K562 (cell line): ENCODE results near the gene ID2. TPM values are rescaled to one million over a fixed set of nuclear protein-coding genes. Genes with fewer than 3 reads are reported as not detected.

Source experiments
- ATAC-seq: fragments of 200-7000 bp; cut with Tn5 transposase; 3 replicates; pipeline ENCODE4 v1.9.1; 2020; ENCODE audit warnings: moderate library complexity
- BruUV-seq: library from RNA; stranded (reverse); fragments of 400-500 nt; replicated peaks from 2 replicates; lab custom pipeline; 2021; lab: Mats Ljungman, UMichigan
- CTCF ChIA-PET: fragments of 300-600 bp; formaldehyde crosslinking; extraction: SDS; loops from one replicate; lab custom pipeline; 2021; ENCODE audit warnings: low intra/inter-chr PET ratio; lab: Yijun Ruan, JAX
- POLR2A ChIA-PET: fragments of 300-600, 350-650 bp; sonication (Branson Sonifier 250); formaldehyde crosslinking; extraction: SDS; loops from one replicate; lab custom pipeline; 2021; ENCODE audit warnings: antibody characterized with exemption, inconsistent platforms; lab: Yijun Ruan, JAX
- DNase-seq, 4 experiments: peaks; one replicate each; pipeline versions ENCODE4 v3.0.0 to v3.0.0-alpha.2; 2011 to 2018; ENCODE audit warnings: low spot score in 3 of 4, mixed read lengths in 3 of 4; ENCODE audit errors: extremely low read depth in 1 of 4
- FAIRE-seq: peaks from 2 replicates; lab custom pipeline; 2011; peaks lifted over from hg19 to GRCh38; lab: Jason Lieb, UNC
- H2AFZ ChIP-seq: 2 replicates; pipeline ENCODE4 v1.6.0; 2011; ENCODE audit warnings: low read depth, low read length, control low read depth, inconsistent platforms
- H3K27ac ChIP-seq: fragments of 200-600 bp; 3 replicates; pipeline ENCODE4 v1.8.0; 2011; ENCODE audit warnings: low read depth, mild to moderate bottlenecking, control low read depth, inconsistent platforms, low read length, moderate library complexity, mixed read lengths; ENCODE audit errors: extremely low read depth
- H3K27me3 ChIP-seq, 2 experiments: fragments of 300-600 bp in 1 of 2; 2 replicates in 1 of 2; 3 replicates in 1 of 2; pipeline versions ENCODE4 v1.6.0 to v1.8.0; 2011; ENCODE audit warnings: inconsistent platforms in 2 of 2, low read length in 2 of 2, mild to moderate bottlenecking in 1 of 2, mixed read lengths in 1 of 2, moderate library complexity in 1 of 2; ENCODE audit not compliant: control insufficient read depth in 2 of 2, insufficient read depth in 2 of 2
- H3K36me3 ChIP-seq: fragments of 300-600 bp; 3 replicates; pipeline ENCODE4 v1.8.0; 2011; ENCODE audit warnings: mild to moderate bottlenecking, low read length, inconsistent platforms; ENCODE audit not compliant: control insufficient read depth, insufficient read depth
- H3K4me1 ChIP-seq, 2 experiments: fragments of 200-600 bp in 1 of 2; replicated peaks in 1 of 2; 2 replicates in 1 of 2; 3 replicates in 1 of 2; pipeline versions ENCODE4 v1.5.1 to v1.8.0; 2011; ENCODE audit warnings: inconsistent platforms in 2 of 2, low read length in 2 of 2, mild to moderate bottlenecking in 1 of 2, mixed read lengths in 1 of 2, moderate library complexity in 1 of 2; ENCODE audit not compliant: control insufficient read depth in 2 of 2, insufficient read depth in 2 of 2
- H3K4me2 ChIP-seq: 2 replicates; pipeline ENCODE4 v1.6.1; 2011; ENCODE audit warnings: low read length, control low read depth, inconsistent platforms, mixed read lengths; ENCODE audit not compliant: insufficient read depth
- H3K4me3 ChIP-seq: fragments of 200-600 bp; sonication (generic), shearing (Covaris generic); 2 replicates; pipeline ENCODE4 v1.5.1; 2016; ENCODE audit warnings: control low read depth, inconsistent platforms
- H3K79me2 ChIP-seq: fragments of 200-600 bp; 3 replicates; pipeline ENCODE4 v1.8.0; 2011; ENCODE audit warnings: low read length, inconsistent platforms; ENCODE audit not compliant: control insufficient read depth, insufficient read depth
- H3K9ac ChIP-seq, 2 experiments: 2 replicates each; pipeline versions ENCODE4 v1.6.0 to v1.6.1; 2011; ENCODE audit warnings: low read depth in 2 of 2, low read length in 2 of 2, control low read depth in 1 of 2, inconsistent platforms in 1 of 2, mild to moderate bottlenecking in 1 of 2, mixed read lengths in 1 of 2; ENCODE audit not compliant: insufficient read depth in 1 of 2
- H3K9me1 ChIP-seq: one replicate; pipeline ENCODE4 v1.6.0; 2011; ENCODE audit warnings: inconsistent platforms, mild to moderate bottlenecking, low read length, moderate library complexity; ENCODE audit not compliant: control insufficient read depth, insufficient read depth
- H3K9me3 ChIP-seq: replicated peaks from 2 replicates; pipeline ENCODE4 v1.5.1; 2011; ENCODE audit warnings: low read depth, low read length, inconsistent platforms; ENCODE audit not compliant: control insufficient read depth, insufficient read depth
- H4K20me1 ChIP-seq: replicated peaks from 2 replicates; pipeline ENCODE4 v1.6.1; 2011; ENCODE audit warnings: low read length, inconsistent platforms, mixed read lengths; ENCODE audit not compliant: control insufficient read depth, insufficient read depth
- BCL6 ChIP-seq: fragments of 250-450 bp; sonication (Bioruptor Pico); IDR thresholded peaks from 2 replicates; pipeline ENCODE4 v1.4.0; 2020
- BRD4 ChIP-seq: fragments of 200-600 bp; sonication (generic); IDR thresholded peaks from 2 replicates; pipeline ENCODE4 v1.6.1; 2017; ENCODE audit warnings: inconsistent platforms
- E2F6 ChIP-seq, 2 experiments: IDR thresholded peaks; 2 replicates each; pipeline ENCODE4 v1.6.1; 2011; ENCODE audit warnings: borderline replicate concordance in 1 of 2, control low read depth in 1 of 2, low read depth in 1 of 2, low read length in 1 of 2, mild to moderate bottlenecking in 1 of 2, mixed read lengths in 1 of 2, moderate library complexity in 1 of 2; ENCODE audit not compliant: insufficient read depth in 1 of 2, insufficient read length in 1 of 2, poor library complexity in 1 of 2, severe bottlenecking in 1 of 2; ENCODE audit errors: extremely low read depth in 1 of 2
- NCOA1 ChIP-seq: fragments of 450-650 bp; IDR thresholded peaks from 2 replicates; pipeline ENCODE4 v1.6.1; 2016; ENCODE audit warnings: low read depth
- NEUROD1 ChIP-seq: fragments of 150-350 bp; IDR thresholded peaks from 2 replicates; pipeline ENCODE4 v1.6.1; 2014; ENCODE audit warnings: borderline replicate concordance, low read length, low read depth; ENCODE audit not compliant: partially characterized antibody
- USF2 ChIP-seq: sonication (generic); formaldehyde crosslinking; IDR thresholded peaks from 2 replicates; pipeline ENCODE4 v1.5.0; 2020; ENCODE audit warnings: missing genetic modification reagents
- ZNF707 ChIP-seq: fragments of 250-450 bp; sonication (Bioruptor Pico); conservative IDR thresholded peaks from 2 replicates; pipeline ENCODE4 v1.8.0; 2022; ENCODE audit warnings: inconsistent platforms, mild to moderate bottlenecking, moderate library complexity
- ZZZ3 ChIP-seq: fragments of 450-650 bp; IDR thresholded peaks from 2 replicates; pipeline ENCODE4 v1.6.1; 2016; ENCODE audit warnings: antibody characterized with exemption, mild to moderate bottlenecking, moderate library complexity
- WGBS: fragments of 100-300 bp; shearing (Covaris generic); methylation state at CpG from one replicate; pipeline ENCODE4 v1.1.6; 2016; ENCODE audit warnings: low coverage, mixed read lengths; ENCODE audit not compliant: insufficient coverage; ENCODE audit errors: missing lambda C conversion rate; 5-methylcytosine and 5-hydroxymethylcytosine counted together
- in situ Hi-C: fragments of 300-500 bp; cut with MboI; formaldehyde crosslinking; loops from 4 replicates; pipeline ENCODE4 v1.15.0; 2018; ENCODE audit warnings: inconsistent platforms, mixed read lengths
- intact Hi-C: fragments of 100-400 bp; cut with micrococcal nuclease; formaldehyde crosslinking; loops from 2 replicates; pipeline ENCODE4 v1.14.2; 2022
- polyA plus RNA-seq, 8 experiments: library from polyadenylated mRNA; depleted of rRNA in 4 of 8; stranded (reverse) in 5 of 8; unstranded in 3 of 8; fragments of >200 nt; fragmentation: Nextera tagmentation in 2 of 8; fragmentation: Illumina TruSeq in 1 of 8; extraction: Ambion mirVana in 2 of 8; extraction: Trizol in 1 of 8; gene quantifications; 2 replicates each; pipeline versions ENCODE4 v1.2.1 to v1.2.3, GENCODE V29; 2011 to 2014; ENCODE audit warnings: inconsistent platforms in 1 of 8, missing spikeins in 1 of 8
- total RNA-seq, 7 experiments: library from RNA; depleted of rRNA in 6 of 7; stranded (reverse); fragments of >200 nt in 6 of 7; fragmentation: Illumina TruSeq in 2 of 7; extraction: Trizol in 2 of 7; gene quantifications; 2 replicates each; pipeline versions ENCODE4 v1.2.1 to v1.2.3, GENCODE V29; 2011 to 2021; ENCODE audit warnings: low replicate concordance in 1 of 7

Gene ID2
- total and polyA plus RNA-seq, 9 of the 15 experiments (the other 6 are each of a cell fraction or from before 2014, with no cell fraction given): 8.0 to 35.7 (median 16.6) TPM

GRCh38 chr2:8694737-8695136, 12.9 kb downstream of the ID2 start:
- ATAC-seq (no peak), FAIRE-seq (no peak), DNase-seq (no peak)
- no peak overlapping the region for H2AFZ ChIP-seq
- H3K4me1 ChIP-seq: peaks cover 10 to 17% of the 10 kb centered on the region in 2 experiments; a peak in 4 of 5 replicates
- H3K36me3 ChIP-seq: no peaks in the 10 kb centered on the region
- ChIA-PET CTCF (no interaction called here), POLR2A (no interaction called here)
- in situ Hi-C loops (loop anchor here (25.0 kb wide), 2 partner anchors 682 to 1607 kb away; no protein-coding TSS in a partner anchor), intact Hi-C loops (loop anchor here (5.0 kb wide), 2 partner anchors 293 to 443 kb away; no protein-coding TSS in a partner anchor)
- no peaks in the 10 kb centered on the region for H4K20me1 ChIP-seq
- WGBS: 82% methylated on average over 8 of the region's 8 CpGs
- H3K9me3 ChIP-seq: no peaks in the 10 kb centered on the region
- H3K27me3 ChIP-seq: no peaks in the 10 kb centered on the region
- H3K9me1 ChIP-seq: no peaks in the 10 kb centered on the region
- no peak overlapping the region for H3K9ac ChIP-seq
- BruUV-seq: no TSS peak
- no peak for TF ChIP-seq NEUROD1
- TF ChIP-seq E2F6 (IDR thresholded peaks at IDR 0.05; ENCODE audit: borderline replicate concordance in 1 of 2, extremely low read depth in 1 of 2, insufficient read depth in 1 of 2, insufficient read length in 1 of 2, low read depth in 1 of 2, low read length in 1 of 2, poor library complexity in 1 of 2, severe bottlenecking in 1 of 2): no peak
- TF ChIP-seq ZNF707: no peak
- no peak for TF ChIP-seq BRD4
- no peak for TF ChIP-seq ZZZ3
- TF ChIP-seq BCL6 (CRISPR knock-in tag): no peak
- no peak for TF ChIP-seq NCOA1
- no peak for TF ChIP-seq USF2 (CRISPR knock-in tag)
- H3K4me3 ChIP-seq: no peak overlapping the region
- H3K27ac ChIP-seq: no peak overlapping the region
- no peaks in the 10 kb centered on the region for H3K79me2 ChIP-seq
- no peak overlapping the region for H3K4me2 ChIP-seq
